ENCODE data around the gene FKTN.

FKTN gene

GRCh38 chr9:105678163-105678562, 120.2 kb downstream of the FKTN start:
- DNase-seq (ENCODE audit: low read depth in 2 of 2): no peak

GRCh38 chr9:105678781-105679180, 120.8 kb downstream of the FKTN start:
- DNase-seq (ENCODE audit: low read depth in 2 of 2): no peak

- DNase-seq (ENCODE audit: low read depth in 2 of 2): no peak
Observed at GRCh38 chr9:105679257-105680022, 121.5 kb downstream of the FKTN start.

- DNase-seq (ENCODE audit: low read depth in 2 of 2): no peak
Observed at GRCh38 chr9:105681313-105681712, 123.4 kb downstream of the FKTN start.

GRCh38 chr9:105681724-105682123, 123.8 kb downstream of the FKTN start:
- no peak for DNase-seq (ENCODE audit: low read depth in 2 of 2)

GRCh38 chr9:105683688-105684275, 125.9 kb downstream of the FKTN start:
- no peak for DNase-seq (ENCODE audit: low read depth in 2 of 2)

- no peak for DNase-seq (ENCODE audit: low read depth in 2 of 2)
Observed at GRCh38 chr9:105686936-105687335, 129.0 kb downstream of the FKTN start.
